Transverse colon (tissue), 4 donors: ENCODE measurements around the gene SLC7A10.

Source experiments
- POLR2A ChIP-seq: fragments of 450-650 bp; IDR thresholded peaks from one replicate; pipeline ENCODE4 v1.6.1; 2016; ENCODE audit warnings: antibody characterized with exemption, mild to moderate bottlenecking, moderate library complexity
- POLR2AphosphoS5 ChIP-seq, 3 donors: sonication (generic); formaldehyde crosslinking; IDR thresholded peaks; one replicate each; pipeline ENCODE4 v1.6.1; 2016; ENCODE audit warnings: antibody characterized with exemption in 3 of 3
- TF ChIP-seq, protein P1 (sequence below), 5 experiments: fragments of 200-600 bp in 3 of 5; fragments of 450-650 bp in 2 of 5; sonication (generic) in 3 of 5; IDR thresholded peaks; 1 replicate in 2 of 5; 2 replicates in 3 of 5; pipeline ENCODE4 v1.5.1; 2016 to 2017; ENCODE audit warnings: antibody characterized with exemption in 5 of 5, inconsistent platforms in 3 of 5, mild to moderate bottlenecking in 2 of 5, moderate library complexity in 1 of 5

- TF ChIP-seq, protein P1, sequence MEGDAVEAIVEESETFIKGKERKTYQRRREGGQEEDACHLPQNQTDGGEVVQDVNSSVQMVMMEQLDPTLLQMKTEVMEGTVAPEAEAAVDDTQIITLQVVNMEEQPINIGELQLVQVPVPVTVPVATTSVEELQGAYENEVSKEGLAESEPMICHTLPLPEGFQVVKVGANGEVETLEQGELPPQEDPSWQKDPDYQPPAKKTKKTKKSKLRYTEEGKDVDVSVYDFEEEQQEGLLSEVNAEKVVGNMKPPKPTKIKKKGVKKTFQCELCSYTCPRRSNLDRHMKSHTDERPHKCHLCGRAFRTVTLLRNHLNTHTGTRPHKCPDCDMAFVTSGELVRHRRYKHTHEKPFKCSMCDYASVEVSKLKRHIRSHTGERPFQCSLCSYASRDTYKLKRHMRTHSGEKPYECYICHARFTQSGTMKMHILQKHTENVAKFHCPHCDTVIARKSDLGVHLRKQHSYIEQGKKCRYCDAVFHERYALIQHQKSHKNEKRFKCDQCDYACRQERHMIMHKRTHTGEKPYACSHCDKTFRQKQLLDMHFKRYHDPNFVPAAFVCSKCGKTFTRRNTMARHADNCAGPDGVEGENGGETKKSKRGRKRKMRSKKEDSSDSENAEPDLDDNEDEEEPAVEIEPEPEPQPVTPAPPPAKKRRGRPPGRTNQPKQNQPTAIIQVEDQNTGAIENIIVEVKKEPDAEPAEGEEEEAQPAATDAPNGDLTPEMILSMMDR (IDR thresholded peaks at IDR 0.05): no peak
- TF ChIP-seq POLR2A: no peak
- no peak for TF ChIP-seq POLR2AphosphoS5 (IDR thresholded peaks at IDR 0.05)
Measured at GRCh38 chr19:33159893-33160292, 65.8 kb downstream of the SLC7A10 start.
